ENCODE measurements around the gene NPRL2. TPM values are rescaled to one million over a fixed set of nuclear protein-coding genes. Genes with fewer than 3 reads are reported as not detected.

The NPRL2 gene
- total and polyA plus RNA-seq, 7 donors = 16.8 to 28.5 (median 19.1) TPM

DNA sequence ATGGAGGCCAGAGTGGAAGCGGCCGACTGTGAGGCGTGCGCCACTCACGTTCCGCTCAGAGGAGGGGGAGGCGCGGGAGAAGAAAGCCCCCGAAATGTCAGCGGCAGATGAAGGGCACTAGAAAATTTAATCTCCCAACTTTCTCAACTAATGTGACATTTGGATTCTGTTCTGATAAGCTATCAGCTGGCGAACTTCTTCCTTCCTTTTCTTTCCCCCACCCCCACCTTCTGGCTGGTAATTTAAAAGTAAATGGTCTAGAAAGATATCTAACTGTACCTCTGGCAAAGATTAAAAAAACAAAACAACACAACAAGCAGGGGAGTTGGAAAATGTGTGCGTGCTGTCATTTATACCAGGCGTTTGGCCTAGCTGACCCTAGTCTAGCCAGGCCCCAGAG lies 35.2 kb upstream of the NPRL2 start:
- Histone ChIP-seq H3K4me3 (no peak overlapping the region), H3K27ac (no peak overlapping the region), H3K36me3 (no peaks in the 10 kb centered on the region), H3K4me1 (no peaks in the 10 kb centered on the region), H3K9me3 (no peaks in the 10 kb centered on the region), H3K27me3 (no peaks in the 10 kb centered on the region)
- WGBS, 2 donors = 72 to 88% methylated on average over 13 of the region's 13 CpGs
- DNase-seq = no peak
- intact Hi-C loops (cut with DNase I) = no loop called here
- TF ChIP-seq, protein P1, sequence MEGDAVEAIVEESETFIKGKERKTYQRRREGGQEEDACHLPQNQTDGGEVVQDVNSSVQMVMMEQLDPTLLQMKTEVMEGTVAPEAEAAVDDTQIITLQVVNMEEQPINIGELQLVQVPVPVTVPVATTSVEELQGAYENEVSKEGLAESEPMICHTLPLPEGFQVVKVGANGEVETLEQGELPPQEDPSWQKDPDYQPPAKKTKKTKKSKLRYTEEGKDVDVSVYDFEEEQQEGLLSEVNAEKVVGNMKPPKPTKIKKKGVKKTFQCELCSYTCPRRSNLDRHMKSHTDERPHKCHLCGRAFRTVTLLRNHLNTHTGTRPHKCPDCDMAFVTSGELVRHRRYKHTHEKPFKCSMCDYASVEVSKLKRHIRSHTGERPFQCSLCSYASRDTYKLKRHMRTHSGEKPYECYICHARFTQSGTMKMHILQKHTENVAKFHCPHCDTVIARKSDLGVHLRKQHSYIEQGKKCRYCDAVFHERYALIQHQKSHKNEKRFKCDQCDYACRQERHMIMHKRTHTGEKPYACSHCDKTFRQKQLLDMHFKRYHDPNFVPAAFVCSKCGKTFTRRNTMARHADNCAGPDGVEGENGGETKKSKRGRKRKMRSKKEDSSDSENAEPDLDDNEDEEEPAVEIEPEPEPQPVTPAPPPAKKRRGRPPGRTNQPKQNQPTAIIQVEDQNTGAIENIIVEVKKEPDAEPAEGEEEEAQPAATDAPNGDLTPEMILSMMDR (IDR thresholded peaks at IDR 0.05) = no peak
- TF ChIP-seq POLR2A (IDR thresholded peaks at IDR 0.05) = no peak
- TF ChIP-seq EP300 (IDR thresholded peaks at IDR 0.05) = no peak
- no peak for TF ChIP-seq POLR2AphosphoS5 (IDR thresholded peaks at IDR 0.05)

DNA sequence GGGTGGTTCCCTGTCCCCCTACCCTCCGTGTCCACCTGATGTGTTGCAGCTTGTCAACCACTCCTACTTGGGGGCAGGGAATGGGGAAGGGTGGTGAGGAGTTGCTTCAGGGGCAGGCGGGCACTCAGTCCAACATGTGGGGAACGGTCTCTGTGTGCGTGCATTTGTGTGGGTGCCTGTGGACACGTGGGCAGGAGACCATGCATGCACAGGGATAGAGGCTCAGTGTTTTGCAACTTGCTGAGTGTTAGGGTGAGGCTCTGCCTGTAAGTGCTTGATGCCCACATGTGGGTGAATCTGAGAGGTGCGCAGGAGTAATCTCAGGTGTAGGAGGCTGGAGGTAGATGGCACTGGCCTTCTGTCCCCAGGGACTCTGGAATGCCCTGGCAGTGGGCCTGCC lies 33.2 kb upstream of the NPRL2 start:
- Histone ChIP-seq H3K4me3 (no peak overlapping the region), H3K27ac (no peak overlapping the region), H3K27me3 (no peaks in the 10 kb centered on the region), H3K4me1 (no peaks in the 10 kb centered on the region), H3K9me3 (no peaks in the 10 kb centered on the region), H3K36me3 (no peaks in the 10 kb centered on the region)
- no peak for DNase-seq
- WGBS, 2 donors = 81 to 89% methylated on average over 6 of the region's 6 CpGs
- intact Hi-C loops (cut with DNase I) = no loop called here
- no peak for TF ChIP-seq EP300 (IDR thresholded peaks at IDR 0.05)
- TF ChIP-seq POLR2A (IDR thresholded peaks at IDR 0.05) = no peak
- no peak for TF ChIP-seq POLR2AphosphoS5 (IDR thresholded peaks at IDR 0.05)
- TF ChIP-seq, protein P1 (IDR thresholded peaks at IDR 0.05) = no peak

DNA sequence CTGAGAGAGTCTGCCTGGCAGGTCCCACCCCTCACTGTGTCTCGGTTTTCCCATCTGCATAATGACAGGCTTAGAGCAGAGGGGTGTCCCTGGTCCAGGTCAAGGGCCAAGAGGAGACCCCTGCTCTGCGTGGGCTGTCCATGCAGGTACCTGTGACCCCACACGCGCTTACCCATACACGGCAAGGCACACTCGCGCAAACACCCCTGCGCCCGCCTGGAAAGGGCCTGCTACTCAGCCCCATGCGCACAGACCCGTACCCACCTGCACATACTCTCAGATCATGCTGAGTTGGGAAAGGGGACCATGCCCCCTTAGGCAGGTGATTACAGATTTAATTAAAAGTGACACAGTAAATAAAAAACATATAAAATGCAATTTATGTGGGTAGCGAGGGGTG lies 32.1 kb upstream of the NPRL2 start:
- WGBS, 2 donors = 93% methylated on average over 12 of the region's 12 CpGs
- TF ChIP-seq POLR2AphosphoS5 (IDR thresholded peaks at IDR 0.05) = no peak
- no peak for TF ChIP-seq POLR2A (IDR thresholded peaks at IDR 0.05)
- DNase-seq = no peak
- no peak overlapping the region for H3K4me3 ChIP-seq
- H3K27ac ChIP-seq = no peak overlapping the region
- no peaks in the 10 kb centered on the region for H3K27me3 ChIP-seq
- no peaks in the 10 kb centered on the region for H3K9me3 ChIP-seq
- intact Hi-C loops (cut with DNase I) = no loop called here
- H3K4me1 ChIP-seq = no peaks in the 10 kb centered on the region
- no peaks in the 10 kb centered on the region for H3K36me3 ChIP-seq

DNA sequence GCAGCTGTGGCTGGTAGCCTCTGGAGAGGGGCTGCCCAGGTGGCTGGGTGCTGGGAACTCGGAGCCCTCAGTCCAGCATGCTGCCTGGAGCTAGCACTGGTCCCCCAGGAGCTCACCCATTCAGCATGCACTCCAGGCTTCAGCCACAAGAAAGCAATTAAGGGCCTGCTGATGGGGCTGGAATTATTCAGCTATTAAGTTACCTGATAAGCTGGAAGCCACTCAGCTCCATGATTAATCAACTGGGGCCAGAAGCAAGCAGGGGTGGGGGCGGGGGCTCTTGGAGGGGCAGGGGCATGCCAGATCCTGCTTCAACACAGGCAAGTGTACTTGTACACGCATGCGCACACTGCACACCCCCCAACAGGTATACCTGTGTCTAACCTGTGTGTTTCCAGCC lies 30.8 kb upstream of the NPRL2 start:
- DNase-seq = no peak
- TF ChIP-seq, protein P1 (IDR thresholded peaks at IDR 0.05) = no peak
- TF ChIP-seq EP300 (IDR thresholded peaks at IDR 0.05) (no peak), POLR2A (IDR thresholded peaks at IDR 0.05) (no peak), POLR2AphosphoS5 (IDR thresholded peaks at IDR 0.05) (no peak)
- Histone ChIP-seq H3K4me1 (no peaks in the 10 kb centered on the region), H3K36me3 (no peaks in the 10 kb centered on the region), H3K27me3 (no peaks in the 10 kb centered on the region), H3K4me3 (no peak overlapping the region), H3K9me3 (no peaks in the 10 kb centered on the region), H3K27ac (no peak overlapping the region)
- intact Hi-C loops (cut with DNase I) = no loop called here
- WGBS, 2 donors = 92 to 93% methylated on average over 4 of the region's 4 CpGs

DNA sequence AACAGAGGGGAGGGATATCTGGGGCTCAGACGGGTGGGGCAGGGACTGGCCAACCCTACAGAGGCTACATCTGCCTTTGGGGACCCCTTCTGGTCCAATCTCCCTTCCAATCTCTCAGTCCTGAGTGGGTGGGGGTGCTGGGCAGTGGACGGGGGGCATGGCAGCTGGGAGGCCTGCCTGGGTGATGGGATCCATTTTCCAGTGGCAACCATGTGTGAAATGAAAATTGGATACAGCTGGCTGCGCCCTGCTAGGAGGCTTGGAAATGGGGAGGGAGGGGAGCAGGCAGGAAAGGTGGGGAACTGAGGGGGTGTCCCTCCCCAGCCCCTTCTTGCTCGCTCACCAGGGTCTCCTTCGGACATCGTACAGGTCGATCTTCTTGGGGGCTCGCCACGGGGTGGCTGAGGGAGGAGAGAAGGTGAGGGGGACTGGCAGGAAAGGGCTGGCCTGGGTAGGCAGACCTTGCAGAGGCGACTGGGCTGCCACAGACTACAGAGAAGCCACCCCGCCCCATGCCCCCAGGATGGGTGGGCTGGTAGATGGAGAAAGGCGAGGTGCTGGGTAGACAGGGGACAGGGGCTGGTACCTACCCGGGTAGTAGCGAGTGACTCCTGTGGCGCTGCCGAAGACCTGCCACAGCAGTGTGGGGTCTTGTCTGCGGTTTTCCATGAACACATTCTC lies 30.0 kb upstream of the NPRL2 start:
- WGBS, 2 donors = 87 to 89% methylated on average over 17 of the region's 17 CpGs
- no peak for TF ChIP-seq POLR2AphosphoS5 (IDR thresholded peaks at IDR 0.05)
- TF ChIP-seq POLR2A (IDR thresholded peaks at IDR 0.05) = no peak
- TF ChIP-seq, protein P1 (IDR thresholded peaks at IDR 0.05) = no peak
- no peak for TF ChIP-seq EP300 (IDR thresholded peaks at IDR 0.05)
- Histone ChIP-seq H3K27ac (no peak overlapping the region), H3K36me3 (no peaks in the 10 kb centered on the region), H3K27me3 (no peaks in the 10 kb centered on the region), H3K9me3 (no peaks in the 10 kb centered on the region), H3K4me1 (no peaks in the 10 kb centered on the region), H3K4me3 (no peak overlapping the region)
- intact Hi-C loops (cut with DNase I) = no loop called here
- no peak for DNase-seq
